Measurements from ENCODE around the gene SPATA16. TPM values are rescaled to one million over a fixed set of nuclear protein-coding genes. Genes with fewer than 3 reads are reported as not detected.
"Not testable (repeated sequence)": the region's sequence is repeated elsewhere in the genome, so short reads cannot be mapped to it uniquely, and the experiment has no call there.

SPATA16 gene
- total RNA-seq, 2 donors from 2014 or later = not detected

- H3K36me3 ChIP-seq = no peaks in the 10 kb centered on the region
- H3K27me3 ChIP-seq (replicated peaks; ENCODE audit: insufficient read depth) = no peaks in the 10 kb centered on the region
- H3K4me1 ChIP-seq (ENCODE audit: control insufficient read depth in 1 of 2, low read depth in 2 of 2) = no peaks in the 10 kb centered on the region
- H3K4me3 ChIP-seq = no peak overlapping the region
- H3K9me3 ChIP-seq = no peaks in the 10 kb centered on the region
- TF ChIP-seq, protein P1, sequence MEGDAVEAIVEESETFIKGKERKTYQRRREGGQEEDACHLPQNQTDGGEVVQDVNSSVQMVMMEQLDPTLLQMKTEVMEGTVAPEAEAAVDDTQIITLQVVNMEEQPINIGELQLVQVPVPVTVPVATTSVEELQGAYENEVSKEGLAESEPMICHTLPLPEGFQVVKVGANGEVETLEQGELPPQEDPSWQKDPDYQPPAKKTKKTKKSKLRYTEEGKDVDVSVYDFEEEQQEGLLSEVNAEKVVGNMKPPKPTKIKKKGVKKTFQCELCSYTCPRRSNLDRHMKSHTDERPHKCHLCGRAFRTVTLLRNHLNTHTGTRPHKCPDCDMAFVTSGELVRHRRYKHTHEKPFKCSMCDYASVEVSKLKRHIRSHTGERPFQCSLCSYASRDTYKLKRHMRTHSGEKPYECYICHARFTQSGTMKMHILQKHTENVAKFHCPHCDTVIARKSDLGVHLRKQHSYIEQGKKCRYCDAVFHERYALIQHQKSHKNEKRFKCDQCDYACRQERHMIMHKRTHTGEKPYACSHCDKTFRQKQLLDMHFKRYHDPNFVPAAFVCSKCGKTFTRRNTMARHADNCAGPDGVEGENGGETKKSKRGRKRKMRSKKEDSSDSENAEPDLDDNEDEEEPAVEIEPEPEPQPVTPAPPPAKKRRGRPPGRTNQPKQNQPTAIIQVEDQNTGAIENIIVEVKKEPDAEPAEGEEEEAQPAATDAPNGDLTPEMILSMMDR (IDR thresholded peaks at IDR 0.05) = no peak
- no peak overlapping the region for H3K27ac ChIP-seq
- ATAC-seq (ENCODE audit: insufficient number of reproducible peaks, low FRiP score, low read depth) (no peak), DNase-seq (ENCODE audit: low spot score) (no peak)
Measured at GRCh38 chr3:172904711-172905373, 236.2 kb downstream of the SPATA16 start.

GRCh38 chr3:172903642-172904320, 237.3 kb downstream of the SPATA16 start:
- Histone ChIP-seq H3K4me3 (no peak overlapping the region), H3K27me3 (replicated peaks; ENCODE audit: insufficient read depth) (no peaks in the 10 kb centered on the region), H3K9me3 (no peaks in the 10 kb centered on the region), H3K36me3 (no peaks in the 10 kb centered on the region), H3K4me1 (ENCODE audit: control insufficient read depth in 1 of 2, low read depth in 2 of 2) (no peaks in the 10 kb centered on the region), H3K27ac (no peak overlapping the region)
- no peak for ATAC-seq (ENCODE audit: insufficient number of reproducible peaks, low FRiP score, low read depth)
- DNase-seq (ENCODE audit: low spot score) = no peak
- TF ChIP-seq, protein P1 (IDR thresholded peaks at IDR 0.05) = no peak

DNA sequence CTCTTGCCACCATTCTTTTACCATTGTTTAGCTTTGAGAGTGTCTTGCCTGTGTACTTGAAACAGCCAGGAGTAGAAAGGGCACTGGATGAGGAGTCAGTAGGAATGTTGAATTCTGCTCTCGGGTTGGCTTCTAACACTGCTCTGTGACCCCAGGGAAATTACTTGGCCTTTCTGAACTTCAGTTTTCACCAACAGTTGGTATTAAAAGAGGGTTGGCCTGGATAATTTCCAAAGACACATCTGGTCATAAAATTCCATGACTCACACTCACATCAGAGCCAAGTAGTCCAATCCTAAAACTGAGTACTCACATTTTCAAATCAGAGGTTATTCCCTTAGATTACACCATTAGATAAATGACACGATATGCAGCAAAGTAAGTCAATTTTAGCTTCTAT, 248.9 kb downstream of the SPATA16 start:
- no peak overlapping the region for H3K4me3 ChIP-seq
- no peak overlapping the region for H3K27ac ChIP-seq
- TF ChIP-seq, protein P1 (IDR thresholded peaks at IDR 0.05) = no peak
- H3K9me3 ChIP-seq = no peaks in the 10 kb centered on the region
- ATAC-seq (ENCODE audit: insufficient number of reproducible peaks, low FRiP score, low read depth) (no peak), DNase-seq (ENCODE audit: low spot score) (no peak)
- H3K4me1 ChIP-seq (ENCODE audit: control insufficient read depth in 1 of 2, low read depth in 2 of 2) = no peaks in the 10 kb centered on the region
- H3K27me3 ChIP-seq (replicated peaks; ENCODE audit: insufficient read depth) = no peaks in the 10 kb centered on the region
- no peaks in the 10 kb centered on the region for H3K36me3 ChIP-seq

- TF ChIP-seq, protein P1 (IDR thresholded peaks at IDR 0.05) = no peak
- DNase-seq (ENCODE audit: low spot score) = no peak
- Histone ChIP-seq H3K36me3 (no peaks in the 10 kb centered on the region), H3K4me3 (no peak overlapping the region), H3K27me3 (replicated peaks; ENCODE audit: insufficient read depth) (no peaks in the 10 kb centered on the region), H3K4me1 (ENCODE audit: control insufficient read depth in 1 of 2, low read depth in 2 of 2) (no peaks in the 10 kb centered on the region), H3K9me3 (no peaks in the 10 kb centered on the region), H3K27ac (no peak overlapping the region)
- ATAC-seq (ENCODE audit: insufficient number of reproducible peaks, low FRiP score, low read depth) = no peak
Measured at GRCh38 chr3:172885704-172886103, 255.3 kb downstream of the SPATA16 start.

DNA sequence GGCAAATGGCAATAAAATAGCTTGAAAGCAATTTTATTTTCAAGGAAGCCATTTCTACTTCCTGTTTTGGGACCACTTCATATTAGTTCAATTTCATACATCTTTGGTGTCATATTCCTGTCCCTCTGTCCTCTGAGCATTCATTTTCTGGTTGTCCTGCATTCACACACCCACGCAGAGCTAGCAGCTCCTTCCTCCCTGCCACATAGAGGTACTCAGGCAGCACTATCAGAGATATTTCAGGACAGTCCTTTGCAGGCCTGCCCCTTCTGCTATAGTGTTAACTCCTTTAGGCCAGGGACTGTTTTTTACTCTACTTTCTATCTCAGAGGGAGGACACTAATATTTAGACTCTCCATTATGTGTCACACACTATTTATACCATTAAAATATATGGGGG, 258.5 kb downstream of the SPATA16 start:
- H3K36me3 ChIP-seq = no peaks in the 10 kb centered on the region
- no peaks in the 10 kb centered on the region for H3K4me1 ChIP-seq (ENCODE audit: control insufficient read depth in 1 of 2, low read depth in 2 of 2)
- DNase-seq (ENCODE audit: low spot score) = no peak
- TF ChIP-seq, protein P1 (IDR thresholded peaks at IDR 0.05) = no peak
- H3K27ac ChIP-seq = no peak overlapping the region
- ATAC-seq (ENCODE audit: insufficient number of reproducible peaks, low FRiP score, low read depth) = no peak
- H3K4me3 ChIP-seq = no peak overlapping the region
- no peaks in the 10 kb centered on the region for H3K27me3 ChIP-seq (replicated peaks; ENCODE audit: insufficient read depth)
- H3K9me3 ChIP-seq = no peaks in the 10 kb centered on the region

GRCh38 chr3:172879381-172879780, 261.7 kb downstream of the SPATA16 start:
- H3K9me3 ChIP-seq; H3K4me3 ChIP-seq; ATAC-seq (ENCODE audit: insufficient number of reproducible peaks, low FRiP score, low read depth); H3K36me3 ChIP-seq; H3K4me1 ChIP-seq (ENCODE audit: control insufficient read depth in 1 of 2, low read depth in 2 of 2); H3K27me3 ChIP-seq (replicated peaks; ENCODE audit: insufficient read depth); H3K27ac ChIP-seq; DNase-seq (ENCODE audit: low spot score): not testable (repeated sequence)

Data from thoracic aorta (tissue), 2 donors.